ENCODE measurements around the gene CCDC141. TPM values are rescaled to one million over a fixed set of nuclear protein-coding genes. Genes with fewer than 3 reads are reported as not detected.
"Not testable (repeated sequence)": the region's sequence is repeated elsewhere in the genome, so short reads cannot be mapped to it uniquely, and the experiment has no call there.

Gene CCDC141
- total RNA-seq, 2 experiments from 2014 or later, result 17.0 to 19.5 TPM

- CTCF ChIA-PET, result no interaction called here
- ATAC-seq (no peak), DNase-seq (no peak)
- Mint-ChIP-seq H3K9me3 (ENCODE audit: insufficient read depth) (peaks cover 8% of the 10 kb centered on the region), H3K4me3 (no peak overlapping the region), H3K4me1 (ENCODE audit: low read depth) (peaks cover 44% of the 10 kb centered on the region), H3K36me3 (ENCODE audit: low read depth) (peaks cover 21% of the 10 kb centered on the region), H3K27me3 (ENCODE audit: low read depth) (no peaks in the 10 kb centered on the region), H3K27ac (no peak overlapping the region)
- POLR2A ChIA-PET, result no interaction called here
Measured at GRCh38 chr2:179036353-179036905, 13.5 kb downstream of the CCDC141 start.

DNA sequence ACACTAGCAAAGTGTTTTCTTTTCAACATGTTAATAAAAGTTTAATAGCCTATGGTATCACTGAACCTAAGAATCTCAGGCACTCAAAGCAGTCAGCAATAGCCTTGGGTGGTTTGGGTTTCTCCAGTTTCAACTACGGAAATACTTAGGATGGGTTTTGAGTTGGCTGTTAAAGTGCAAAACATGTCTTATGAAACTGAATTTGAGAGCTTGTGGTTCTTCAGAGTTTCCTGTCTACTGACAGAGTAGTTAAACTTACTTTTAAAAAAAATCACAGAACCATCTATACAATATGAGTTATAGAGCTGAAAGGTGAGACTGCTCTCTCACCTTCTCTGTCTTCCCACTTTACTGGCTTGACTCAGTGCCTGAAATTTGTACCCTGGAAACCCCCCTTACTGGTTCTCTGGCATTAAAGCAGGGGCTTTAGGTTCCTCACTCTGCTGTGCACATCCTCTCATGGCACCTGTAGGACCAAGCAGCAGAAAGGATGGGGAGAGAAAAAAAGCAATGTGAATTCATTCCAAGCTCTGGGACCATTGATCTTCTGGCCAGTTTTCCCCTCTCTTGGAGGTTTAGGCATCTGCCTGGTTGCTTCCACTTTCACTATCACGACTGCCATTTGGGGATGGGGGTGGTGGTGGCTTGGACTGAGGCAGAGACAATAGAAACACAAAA, 18.1 kb downstream of the CCDC141 start:
- peak; percentile 50 for DNase-seq
- peaks cover 36% of the 10 kb centered on the region for H3K36me3 Mint-ChIP-seq (ENCODE audit: low read depth)
- H3K4me3 Mint-ChIP-seq, result peak overlapping the region; percentile 76
- ChIA-PET POLR2A (interaction anchor here (0.8 to 2.2 kb wide), 8 partner anchors 10 to 160 kb away, joined by 3 to 20 read pairs (median 4); partner anchors contain the start of gene CCDC141), CTCF (interaction anchor here (0.9 to 5.9 kb wide), 8 partner anchors 11 to 213 kb away, joined by 3 to 70 read pairs (median 7); partner anchors contain the start of gene CCDC141)
- peaks cover 20% of the 10 kb centered on the region for H3K9me3 Mint-ChIP-seq (ENCODE audit: insufficient read depth)
- peak overlapping the region; percentile 97 for H3K27ac Mint-ChIP-seq
- H3K27me3 Mint-ChIP-seq (ENCODE audit: low read depth), result no peaks in the 10 kb centered on the region
- peaks cover 41% of the 10 kb centered on the region for H3K4me1 Mint-ChIP-seq (ENCODE audit: low read depth)
- peak; percentile 89 for ATAC-seq

- ATAC-seq (no peak), DNase-seq (no peak)
- ChIA-PET POLR2A (no interaction called here), CTCF (interaction anchor here (1.0 to 5.9 kb wide), 3 partner anchors 9 to 105 kb away, joined by 3 to 70 read pairs (median 3); no protein-coding TSS in a partner anchor)
- Mint-ChIP-seq H3K27me3 (ENCODE audit: low read depth) (no peaks in the 10 kb centered on the region), H3K36me3 (ENCODE audit: low read depth) (peaks cover 37% of the 10 kb centered on the region), H3K27ac (peak overlapping the region; percentile 60), H3K4me1 (ENCODE audit: low read depth) (peaks cover 23% of the 10 kb centered on the region), H3K9me3 (ENCODE audit: insufficient read depth) (peaks cover 24% of the 10 kb centered on the region), H3K4me3 (no peak overlapping the region)
Measured at GRCh38 chr2:179024445-179024844, 25.5 kb downstream of the CCDC141 start.

GRCh38 chr2:179022685-179023084, 27.3 kb downstream of the CCDC141 start:
- no peak for ATAC-seq
- ChIA-PET POLR2A (interaction anchor here (1.3 kb wide), 1 partner anchor 9 kb away, joined by 3 read pairs; no protein-coding TSS in a partner anchor), CTCF (interaction anchor here (0.9 to 5.9 kb wide), 6 partner anchors 9 to 108 kb away, joined by 3 to 70 read pairs (median 28); partner anchors contain the start of gene CCDC141)
- no peak for DNase-seq
- Mint-ChIP-seq H3K27ac (no peak overlapping the region), H3K4me1 (ENCODE audit: low read depth) (peaks cover 32% of the 10 kb centered on the region), H3K27me3 (ENCODE audit: low read depth) (no peaks in the 10 kb centered on the region), H3K9me3 (ENCODE audit: insufficient read depth) (peaks cover 17% of the 10 kb centered on the region), H3K36me3 (ENCODE audit: low read depth) (peaks cover 25% of the 10 kb centered on the region), H3K4me3 (no peak overlapping the region)

DNA sequence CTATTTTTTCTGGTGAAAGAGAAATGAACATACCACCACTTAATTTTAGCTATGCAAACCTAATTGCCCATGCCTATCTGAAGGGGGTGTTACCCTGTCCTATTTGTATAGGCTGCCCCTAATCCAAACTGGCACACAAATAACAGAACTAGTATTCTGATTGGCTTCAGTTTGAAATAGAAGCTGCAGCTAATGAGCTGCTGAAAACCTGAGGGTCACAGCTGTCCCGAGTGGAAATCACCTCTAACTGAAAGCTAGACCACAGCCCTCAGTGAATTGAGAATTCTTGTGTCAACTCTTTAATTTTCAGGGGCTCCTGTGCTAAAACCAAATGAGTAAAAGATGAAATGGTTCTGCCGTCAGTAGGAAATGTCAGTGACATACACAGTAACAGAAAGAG, 28.7 kb downstream of the CCDC141 start:
- peaks cover 34% of the 10 kb centered on the region for H3K4me1 Mint-ChIP-seq (ENCODE audit: low read depth)
- H3K27me3 Mint-ChIP-seq (ENCODE audit: low read depth), result no peaks in the 10 kb centered on the region
- ChIA-PET CTCF (interaction anchor here (0.8 to 5.9 kb wide), 17 partner anchors 11 to 321 kb away, joined by 3 to 70 read pairs (median 7); partner anchors contain the start of gene CCDC141), POLR2A (interaction anchor here (1.3 to 2.0 kb wide), 2 partner anchors 11 to 28 kb away, joined by 3 to 7 read pairs; partner anchors contain the start of gene CCDC141)
- ATAC-seq (no peak), DNase-seq (no peak)
- no peak overlapping the region for H3K4me3 Mint-ChIP-seq
- no peak overlapping the region for H3K27ac Mint-ChIP-seq
- peaks cover 9% of the 10 kb centered on the region for H3K9me3 Mint-ChIP-seq (ENCODE audit: insufficient read depth)
- peaks cover 13% of the 10 kb centered on the region for H3K36me3 Mint-ChIP-seq (ENCODE audit: low read depth)

GRCh38 chr2:179020156-179020750, 29.7 kb downstream of the CCDC141 start:
- Mint-ChIP-seq H3K4me1 (ENCODE audit: low read depth) (peaks cover 28% of the 10 kb centered on the region), H3K4me3 (no peak overlapping the region), H3K27me3 (ENCODE audit: low read depth) (no peaks in the 10 kb centered on the region), H3K27ac (no peak overlapping the region), H3K9me3 (ENCODE audit: insufficient read depth) (peaks cover 6% of the 10 kb centered on the region), H3K36me3 (ENCODE audit: low read depth) (peaks cover 6% of the 10 kb centered on the region)
- CTCF ChIA-PET, result interaction anchor here (0.6 to 5.9 kb wide), 38 partner anchors 10 to 320 kb away, joined by 3 to 70 read pairs (median 4); partner anchors contain the start of gene CCDC141
- DNase-seq (peak; percentile 70), ATAC-seq (peak; percentile 87)
- POLR2A ChIA-PET, result interaction anchor here (0.9 to 2.0 kb wide), 4 partner anchors 12 to 107 kb away, joined by 3 to 7 read pairs (median 3); partner anchors contain the start of gene CCDC141

GRCh38 chr2:179019260-179019659, 30.7 kb downstream of the CCDC141 start:
- ChIA-PET POLR2A (interaction anchor here (1.0 to 2.0 kb wide), 2 partner anchors 30 to 106 kb away, joined by 3 to 7 read pairs; partner anchors contain the start of gene CCDC141), CTCF (interaction anchor here (1.1 to 5.9 kb wide), 20 partner anchors 9 to 223 kb away, joined by 3 to 70 read pairs (median 8); partner anchors contain the start of gene CCDC141)
- ATAC-seq (no peak), DNase-seq (no peak)
- peaks cover 2% of the 10 kb centered on the region for H3K36me3 Mint-ChIP-seq (ENCODE audit: low read depth)
- no peaks in the 10 kb centered on the region for H3K9me3 Mint-ChIP-seq (ENCODE audit: insufficient read depth)
- no peak overlapping the region for H3K27ac Mint-ChIP-seq
- H3K4me1 Mint-ChIP-seq (ENCODE audit: low read depth), result peaks cover 18% of the 10 kb centered on the region
- no peaks in the 10 kb centered on the region for H3K27me3 Mint-ChIP-seq (ENCODE audit: low read depth)
- H3K4me3 Mint-ChIP-seq, result no peak overlapping the region

DNA sequence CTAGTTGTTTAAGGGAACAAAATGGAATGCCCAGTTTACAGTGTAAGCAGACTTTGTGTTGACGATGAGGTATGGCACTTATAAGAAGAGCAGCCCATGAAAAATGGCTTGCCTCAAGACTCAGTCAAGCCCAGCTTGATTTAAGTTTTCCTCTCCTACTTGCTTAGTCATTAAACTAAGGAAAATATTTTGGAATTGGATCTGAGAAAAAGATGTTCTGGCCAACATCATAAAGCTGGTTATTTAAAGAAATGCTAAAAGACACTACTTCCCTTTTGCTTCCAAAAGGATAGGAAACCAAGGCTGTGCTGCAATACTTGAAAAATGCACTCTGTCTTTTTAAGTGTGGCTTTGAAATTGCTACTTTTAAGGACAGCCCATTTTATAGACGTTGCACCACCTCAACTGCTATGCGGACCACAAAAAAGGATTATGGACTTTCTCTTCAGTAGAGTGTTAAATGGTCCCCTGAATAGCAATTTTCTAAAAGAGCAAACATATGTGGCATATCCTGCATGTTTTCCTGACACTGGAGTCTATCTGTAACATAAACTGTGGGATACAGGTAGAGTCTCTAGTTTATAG, 32.1 kb downstream of the CCDC141 start:
- Mint-ChIP-seq H3K27ac (peak overlapping the region; percentile 18), H3K4me1 (ENCODE audit: low read depth) (peaks cover 15% of the 10 kb centered on the region), H3K4me3 (no peak overlapping the region), H3K9me3 (ENCODE audit: insufficient read depth) (peaks cover 6% of the 10 kb centered on the region), H3K27me3 (ENCODE audit: low read depth) (no peaks in the 10 kb centered on the region), H3K36me3 (ENCODE audit: low read depth) (peaks cover 9% of the 10 kb centered on the region)
- ATAC-seq (no peak), DNase-seq (no peak)
- ChIA-PET CTCF (interaction anchor here (1.6 to 5.9 kb wide), 4 partner anchors 14 to 112 kb away, joined by 3 to 70 read pairs (median 20); partner anchors contain the start of gene CCDC141), POLR2A (no interaction called here)

DNA sequence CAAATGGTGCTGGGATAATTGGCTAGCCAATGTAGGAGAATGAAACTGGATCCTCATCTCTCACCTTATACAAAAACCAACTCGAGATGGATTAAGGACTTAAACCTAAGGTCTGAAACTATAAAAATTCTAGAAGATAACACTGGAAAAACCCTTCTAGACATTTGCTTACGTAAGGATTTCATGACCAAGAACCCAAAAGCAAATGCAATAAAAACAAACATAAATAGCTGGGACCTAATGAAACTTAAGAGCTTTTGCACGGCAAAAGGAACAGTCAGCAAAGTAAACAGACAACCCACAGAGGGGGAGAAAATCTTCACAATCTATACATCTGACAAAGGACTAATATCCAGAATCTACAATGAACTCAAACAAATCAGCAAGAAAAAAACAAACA, 35.7 kb downstream of the CCDC141 start:
- peaks cover 20% of the 10 kb centered on the region for H3K36me3 Mint-ChIP-seq (ENCODE audit: low read depth)
- H3K27me3 Mint-ChIP-seq (ENCODE audit: low read depth); H3K9me3 Mint-ChIP-seq (ENCODE audit: insufficient read depth); H3K4me3 Mint-ChIP-seq; POLR2A ChIA-PET; ATAC-seq; H3K27ac Mint-ChIP-seq; DNase-seq: not testable (repeated sequence)
- peaks cover 11% of the 10 kb centered on the region for H3K4me1 Mint-ChIP-seq (ENCODE audit: low read depth)
- CTCF ChIA-PET, result interaction anchor here (1.0 kb wide), 1 partner anchor 10 kb away, joined by 3 read pairs; no protein-coding TSS in a partner anchor

- H3K27me3 Mint-ChIP-seq (ENCODE audit: low read depth), result no peaks in the 10 kb centered on the region
- ChIA-PET CTCF (interaction anchor here (1.6 kb wide), 1 partner anchor 14 kb away, joined by 6 read pairs; no protein-coding TSS in a partner anchor), POLR2A (no interaction called here)
- H3K27ac Mint-ChIP-seq, result no peak overlapping the region
- H3K4me1 Mint-ChIP-seq (ENCODE audit: low read depth), result no peaks in the 10 kb centered on the region
- H3K9me3 Mint-ChIP-seq (ENCODE audit: insufficient read depth), result no peaks in the 10 kb centered on the region
- H3K4me3 Mint-ChIP-seq, result no peak overlapping the region
- H3K36me3 Mint-ChIP-seq (ENCODE audit: low read depth), result peaks cover 13% of the 10 kb centered on the region
- DNase-seq, result no peak
- no peak for ATAC-seq
Measured at GRCh38 chr2:179005976-179006375, 44.0 kb downstream of the CCDC141 start.

DNA sequence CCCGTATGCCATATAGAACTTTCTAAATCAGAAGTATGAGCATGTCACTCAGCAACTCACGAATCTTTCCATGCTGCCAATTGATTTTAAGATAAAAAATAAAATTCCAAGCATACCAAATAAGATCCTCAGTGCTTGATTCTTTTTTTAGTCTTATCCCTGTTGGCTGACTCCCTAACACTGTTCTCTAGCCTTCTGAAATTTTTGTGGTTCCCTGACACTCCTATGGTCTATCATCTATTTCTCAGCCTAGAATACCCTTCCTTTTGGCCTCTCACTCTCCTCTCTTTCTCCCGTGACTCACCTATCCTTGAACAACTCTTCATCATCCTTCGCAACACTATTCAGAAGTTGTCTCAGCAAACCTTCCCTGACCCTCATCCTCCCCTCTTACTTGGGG, 50.5 kb downstream of the CCDC141 start:
- Mint-ChIP-seq H3K4me1 (ENCODE audit: low read depth) (peaks cover 25% of the 10 kb centered on the region), H3K9me3 (ENCODE audit: insufficient read depth) (no peaks in the 10 kb centered on the region), H3K36me3 (ENCODE audit: low read depth) (peaks cover 10% of the 10 kb centered on the region), H3K27me3 (ENCODE audit: low read depth) (no peaks in the 10 kb centered on the region), H3K4me3 (no peak overlapping the region), H3K27ac (no peak overlapping the region)
- CTCF ChIA-PET, result no interaction called here
- DNase-seq, result no peak
- POLR2A ChIA-PET, result no interaction called here
- ATAC-seq, result no peak

Data from activated CD8-positive, alpha-beta T cell treated with anti-CD3 and anti-CD28 coated beads, Interleukin-2, amount 10 ng/mL, durations not matched to agents 7 days and 5 days (primary cell).